ENCODE measurements around the gene DLX6.

The DLX6 gene

GRCh38 chr7:96991546-96992191, 13.7 kb upstream of the DLX6 start:
- peaks cover 0 to 89% of the 10 kb centered on the region in 2 donors for H3K27me3 ChIP-seq
- intact Hi-C loops (cut with DNase I; ENCODE audit: low total_unique reads) = no loop called here
- DNase-seq = no peak
- no peak overlapping the region for H3K27ac ChIP-seq
- no peak overlapping the region for H3K4me3 ChIP-seq
- peaks cover 0 to 14% (median 9%) of the 10 kb centered on the region in 4 donors for H3K4me1 ChIP-seq
- no peak for TF ChIP-seq CTCF (IDR thresholded peaks at IDR 0.05)
- no peaks in the 10 kb centered on the region for H3K9me3 ChIP-seq
- H3K36me3 ChIP-seq = no peaks in the 10 kb centered on the region

- DNase-seq = no peak
- H3K27me3 ChIP-seq = peaks cover 0 to 96% of the 10 kb centered on the region in 2 donors
These were observed 13.0 kb upstream of the DLX6 start for GRCh38 chr7:96992192-96993005.

GRCh38 chr7:96993094-96993865, 12.1 kb upstream of the DLX6 start:
- H3K9me3 ChIP-seq = no peaks in the 10 kb centered on the region
- no peak for TF ChIP-seq CTCF (IDR thresholded peaks at IDR 0.05)
- no peak overlapping the region for H3K4me3 ChIP-seq
- peaks cover 0 to 98% of the 10 kb centered on the region in 2 donors for H3K27me3 ChIP-seq
- no peaks in the 10 kb centered on the region for H3K36me3 ChIP-seq
- DNase-seq = no peak
- intact Hi-C loops (cut with DNase I; ENCODE audit: low total_unique reads) = no loop called here
- H3K27ac ChIP-seq = no peak overlapping the region
- H3K4me1 ChIP-seq = peaks cover 0 to 26% (median 16%) of the 10 kb centered on the region in 4 donors

More at GRCh38 chr7:96992192-96993005, 13.0 kb upstream of the DLX6 start:
- H3K36me3 ChIP-seq = no peaks in the 10 kb centered on the region
- no peak overlapping the region for H3K27ac ChIP-seq
- H3K4me1 ChIP-seq = peaks cover 0 to 19% (median 14%) of the 10 kb centered on the region in 4 donors
- no peaks in the 10 kb centered on the region for H3K9me3 ChIP-seq
- intact Hi-C loops (cut with DNase I; ENCODE audit: low total_unique reads) = no loop called here
- TF ChIP-seq CTCF (IDR thresholded peaks at IDR 0.05) = no peak
- H3K4me3 ChIP-seq = no peak overlapping the region

GRCh38 chr7:96993980-96994379, 11.4 kb upstream of the DLX6 start:
- no peak for DNase-seq
- Histone ChIP-seq H3K9me3 (no peaks in the 10 kb centered on the region), H3K27ac (no peak overlapping the region), H3K27me3 (peaks cover 0 to 98% of the 10 kb centered on the region in 2 donors), H3K4me1 (peaks cover 0 to 30% (median 16%) of the 10 kb centered on the region in 4 donors), H3K4me3 (no peak overlapping the region), H3K36me3 (no peaks in the 10 kb centered on the region)
- intact Hi-C loops (cut with DNase I; ENCODE audit: low total_unique reads) = no loop called here
- no peak for TF ChIP-seq CTCF (IDR thresholded peaks at IDR 0.05)

- Histone ChIP-seq H3K27me3 (peaks cover 0 to 98% of the 10 kb centered on the region in 2 donors), H3K4me1 (peaks cover 0 to 30% (median 16%) of the 10 kb centered on the region in 4 donors), H3K9me3 (no peaks in the 10 kb centered on the region), H3K27ac (no peak overlapping the region), H3K36me3 (no peaks in the 10 kb centered on the region), H3K4me3 (no peak overlapping the region)
- no peak for TF ChIP-seq CTCF (IDR thresholded peaks at IDR 0.05)
- intact Hi-C loops (cut with DNase I; ENCODE audit: low total_unique reads) = no loop called here
- no peak for DNase-seq
These were observed 9.8 kb upstream of the DLX6 start for GRCh38 chr7:96995406-96996110.

Measured in tibial artery (tissue), 4 donors.